Measurements from ENCODE around the gene CRYBG2.

The CRYBG2 gene

GRCh38 chr1:26362331-26362730 lies 8.4 kb upstream of the CRYBG2 start:
- Mint-ChIP-seq H3K4me3 (no peak overlapping the region), H3K27me3 (peaks cover 20% of the 10 kb centered on the region), H3K4me1 (ENCODE audit: low read depth) (peaks cover 47% of the 10 kb centered on the region), H3K9me3 (no peaks in the 10 kb centered on the region), H3K36me3 (ENCODE audit: low read depth) (no peaks in the 10 kb centered on the region), H3K27ac (no peak overlapping the region)
- DNase-seq: no peak

- Mint-ChIP-seq H3K4me1 (ENCODE audit: low read depth) (peaks cover 44% of the 10 kb centered on the region), H3K27me3 (peaks cover 20% of the 10 kb centered on the region), H3K27ac (no peak overlapping the region), H3K36me3 (ENCODE audit: low read depth) (no peaks in the 10 kb centered on the region), H3K4me3 (no peak overlapping the region), H3K9me3 (no peaks in the 10 kb centered on the region)
- no peak for DNase-seq
These were observed 7.7 kb upstream of the CRYBG2 start for GRCh38 chr1:26361605-26362122.

GRCh38 chr1:26360807-26361604 lies 7.1 kb upstream of the CRYBG2 start:
- DNase-seq: no peak
- Mint-ChIP-seq H3K27me3 (peaks cover 20% of the 10 kb centered on the region), H3K4me3 (peak overlapping the region; percentile 68), H3K4me1 (ENCODE audit: low read depth) (peaks cover 42% of the 10 kb centered on the region), H3K27ac (peak overlapping the region; percentile 23), H3K9me3 (no peaks in the 10 kb centered on the region), H3K36me3 (ENCODE audit: low read depth) (no peaks in the 10 kb centered on the region)

- no peaks in the 10 kb centered on the region for H3K9me3 Mint-ChIP-seq
- H3K4me1 Mint-ChIP-seq (ENCODE audit: low read depth): peaks cover 42% of the 10 kb centered on the region
- H3K4me3 Mint-ChIP-seq: peak overlapping the region; percentile 68
- peaks cover 20% of the 10 kb centered on the region for H3K27me3 Mint-ChIP-seq
- H3K36me3 Mint-ChIP-seq (ENCODE audit: low read depth): no peaks in the 10 kb centered on the region
- DNase-seq: peak; percentile 62
- H3K27ac Mint-ChIP-seq: no peak overlapping the region
These were observed 6.3 kb upstream of the CRYBG2 start for GRCh38 chr1:26359981-26360806.

GRCh38 chr1:26358411-26359384 lies 4.8 kb upstream of the CRYBG2 start:
- DNase-seq: peak; percentile 66
- H3K4me1 Mint-ChIP-seq (ENCODE audit: low read depth): peaks cover 36% of the 10 kb centered on the region
- no peaks in the 10 kb centered on the region for H3K9me3 Mint-ChIP-seq
- no peaks in the 10 kb centered on the region for H3K36me3 Mint-ChIP-seq (ENCODE audit: low read depth)
- H3K4me3 Mint-ChIP-seq: peak overlapping the region; percentile 3
- peak overlapping the region; percentile 20 for H3K27ac Mint-ChIP-seq
- peaks cover 20% of the 10 kb centered on the region for H3K27me3 Mint-ChIP-seq

GRCh38 chr1:26357121-26357602 lies 3.2 kb upstream of the CRYBG2 start:
- Mint-ChIP-seq H3K9me3 (no peaks in the 10 kb centered on the region), H3K4me1 (ENCODE audit: low read depth) (peaks cover 30% of the 10 kb centered on the region), H3K36me3 (ENCODE audit: low read depth) (no peaks in the 10 kb centered on the region), H3K27ac (no peak overlapping the region), H3K4me3 (no peak overlapping the region), H3K27me3 (peaks cover 20% of the 10 kb centered on the region)
- DNase-seq: no peak

- Mint-ChIP-seq H3K36me3 (ENCODE audit: low read depth) (no peaks in the 10 kb centered on the region), H3K4me3 (no peak overlapping the region), H3K27me3 (peaks cover 14% of the 10 kb centered on the region), H3K9me3 (no peaks in the 10 kb centered on the region), H3K27ac (no peak overlapping the region), H3K4me1 (ENCODE audit: low read depth) (peaks cover 27% of the 10 kb centered on the region)
- no peak for DNase-seq
These were observed 2.2 kb upstream of the CRYBG2 start for GRCh38 chr1:26356106-26356505.

- Mint-ChIP-seq H3K9me3 (no peaks in the 10 kb centered on the region), H3K4me3 (no peak overlapping the region), H3K4me1 (ENCODE audit: low read depth) (peaks cover 16% of the 10 kb centered on the region), H3K27ac (no peak overlapping the region), H3K27me3 (peaks cover 3% of the 10 kb centered on the region), H3K36me3 (ENCODE audit: low read depth) (no peaks in the 10 kb centered on the region)
- no peak for DNase-seq
These were observed 1.0 kb upstream of the CRYBG2 start for GRCh38 chr1:26354972-26355371.

- Mint-ChIP-seq H3K9me3 (no peaks in the 10 kb centered on the region), H3K4me3 (no peak overlapping the region), H3K27ac (no peak overlapping the region), H3K27me3 (no peaks in the 10 kb centered on the region), H3K4me1 (ENCODE audit: low read depth) (peaks cover under 1% of the 10 kb centered on the region), H3K36me3 (ENCODE audit: low read depth) (no peaks in the 10 kb centered on the region)
- no peak for DNase-seq
These were observed 595 bp downstream of the CRYBG2 start for GRCh38 chr1:26353210-26353859.

- Mint-ChIP-seq H3K9me3 (no peaks in the 10 kb centered on the region), H3K27ac (no peak overlapping the region), H3K36me3 (ENCODE audit: low read depth) (no peaks in the 10 kb centered on the region), H3K27me3 (no peaks in the 10 kb centered on the region), H3K4me1 (ENCODE audit: low read depth) (no peaks in the 10 kb centered on the region), H3K4me3 (no peak overlapping the region)
- no peak for DNase-seq
These were observed 1.6 kb downstream of the CRYBG2 start for GRCh38 chr1:26352338-26352679.

- no peak for DNase-seq
- Mint-ChIP-seq H3K4me1 (ENCODE audit: low read depth) (no peaks in the 10 kb centered on the region), H3K36me3 (ENCODE audit: low read depth) (no peaks in the 10 kb centered on the region), H3K27me3 (no peaks in the 10 kb centered on the region), H3K9me3 (no peaks in the 10 kb centered on the region), H3K27ac (no peak overlapping the region), H3K4me3 (no peak overlapping the region)
These were observed 2.2 kb downstream of the CRYBG2 start for GRCh38 chr1:26351590-26352337.

GRCh38 chr1:26350701-26351589 lies 3.0 kb downstream of the CRYBG2 start:
- no peak for DNase-seq
- no peak overlapping the region for H3K27ac Mint-ChIP-seq
- H3K9me3 Mint-ChIP-seq: no peaks in the 10 kb centered on the region
- no peaks in the 10 kb centered on the region for H3K36me3 Mint-ChIP-seq (ENCODE audit: low read depth)
- H3K27me3 Mint-ChIP-seq: no peaks in the 10 kb centered on the region
- no peaks in the 10 kb centered on the region for H3K4me1 Mint-ChIP-seq (ENCODE audit: low read depth)
- no peak overlapping the region for H3K4me3 Mint-ChIP-seq
